ENCODE data around the gene RXRA.
A peak's percentile ranks its signal among the peaks of the same experiment; 100 is the strongest.

RXRA gene

GRCh38 chr9:134366223-134367031 lies 40.2 kb downstream of the RXRA start:
- DNase-seq (ENCODE audit: insufficient read length, low spot score) (no peak), FAIRE-seq (no peak)
- no peak for TF ChIP-seq CTCF (IDR thresholded peaks at IDR 0.05; ENCODE audit: insufficient read depth, missing control alignments)

- FAIRE-seq (no peak), DNase-seq (ENCODE audit: insufficient read length, low spot score) (no peak)
- TF ChIP-seq CTCF (IDR thresholded peaks at IDR 0.05; ENCODE audit: insufficient read depth, missing control alignments), result no peak
These were observed 40.8 kb downstream of the RXRA start for GRCh38 chr9:134367061-134367460.

GRCh38 chr9:134367791-134368490 lies 41.7 kb downstream of the RXRA start:
- FAIRE-seq (no peak), DNase-seq (ENCODE audit: insufficient read length, low spot score) (peak; percentile 99)
- no peak for TF ChIP-seq CTCF (IDR thresholded peaks at IDR 0.05; ENCODE audit: insufficient read depth, missing control alignments)

GRCh38 chr9:134368571-134368970 lies 42.3 kb downstream of the RXRA start:
- FAIRE-seq, result no peak
- no peak for DNase-seq (ENCODE audit: insufficient read length, low spot score)
- no peak for TF ChIP-seq CTCF (IDR thresholded peaks at IDR 0.05; ENCODE audit: insufficient read depth, missing control alignments)

GRCh38 chr9:134369416-134370212 lies 43.4 kb downstream of the RXRA start:
- no peak for TF ChIP-seq CTCF (IDR thresholded peaks at IDR 0.05; ENCODE audit: insufficient read depth, missing control alignments)
- FAIRE-seq (no peak), DNase-seq (ENCODE audit: insufficient read length, low spot score) (no peak)

GRCh38 chr9:134370213-134370492 lies 43.9 kb downstream of the RXRA start:
- no peak for FAIRE-seq
- DNase-seq (ENCODE audit: insufficient read length, low spot score), result no peak
- TF ChIP-seq CTCF (IDR thresholded peaks at IDR 0.05; ENCODE audit: insufficient read depth, missing control alignments), result no peak
